Mesenchymal stem cell (in vitro differentiated cells and primary cell): ENCODE measurements around the gene SPATA13.

Experiments
- DNase-seq: peaks from one replicate; pipeline ENCODE4 v3.0.0-alpha.2; 2013
- H2AFZ ChIP-seq: one replicate; pipeline ENCODE4 v1.6.1; 2013; ENCODE audit warnings: low read depth, mild to moderate bottlenecking, control low read depth, inconsistent platforms, low read length, moderate library complexity
- H2AK5ac ChIP-seq: 2 replicates; pipeline ENCODE4 v1.6.1; 2013; ENCODE audit warnings: low read length, moderate library complexity, mild to moderate bottlenecking, inconsistent platforms; ENCODE audit not compliant: severe bottlenecking
- H2BK120ac ChIP-seq: one replicate; pipeline ENCODE4 v1.6.1; 2013; ENCODE audit warnings: low read depth, mild to moderate bottlenecking, inconsistent platforms, low read length, moderate library complexity
- H2BK12ac ChIP-seq, 2 experiments: one replicate each; pipeline ENCODE4 v1.6.1; 2013; ENCODE audit warnings: inconsistent platforms in 2 of 2, low read length in 2 of 2, mild to moderate bottlenecking in 2 of 2, moderate library complexity in 2 of 2, control low read depth in 1 of 2
- H2BK15ac ChIP-seq: one replicate; pipeline ENCODE4 v1.6.1; 2013; ENCODE audit warnings: mild to moderate bottlenecking, low read depth, inconsistent platforms; ENCODE audit not compliant: poor library complexity, severe bottlenecking
- H2BK5ac ChIP-seq: 2 replicates; pipeline ENCODE4 v1.6.1; 2013; ENCODE audit warnings: low read depth, mild to moderate bottlenecking, low read length, control low read depth, inconsistent platforms; ENCODE audit not compliant: poor library complexity, severe bottlenecking
- H3K14ac ChIP-seq, 2 experiments: one replicate each; pipeline ENCODE4 v1.6.1; 2013; ENCODE audit warnings: inconsistent platforms in 2 of 2, low read length in 2 of 2, control low read depth in 1 of 2, mild to moderate bottlenecking in 1 of 2, moderate library complexity in 1 of 2
- H3K18ac ChIP-seq, 2 experiments: one replicate each; pipeline ENCODE4 v1.6.1; 2013; ENCODE audit warnings: inconsistent platforms in 2 of 2, low read length in 2 of 2, control low read depth in 1 of 2, low read depth in 1 of 2, mild to moderate bottlenecking in 1 of 2
- H3K23ac ChIP-seq, 2 experiments: one replicate each; pipeline ENCODE4 v1.6.1; 2013; ENCODE audit warnings: inconsistent platforms in 2 of 2, low read length in 2 of 2, mild to moderate bottlenecking in 2 of 2, moderate library complexity in 2 of 2, control low read depth in 1 of 2
- H3K27ac ChIP-seq: 2 replicates; pipeline ENCODE4 v1.5.1; 2013; ENCODE audit warnings: mild to moderate bottlenecking, moderate library complexity, low read length, control low read depth, inconsistent platforms; ENCODE audit not compliant: poor library complexity, severe bottlenecking
- H3K27me3 ChIP-seq, 2 experiments: 2 replicates each; pipeline versions ENCODE4 v1.6.1 to v1.7.0; 2013; ENCODE audit warnings: low read length in 2 of 2, mild to moderate bottlenecking in 2 of 2, moderate library complexity in 2 of 2, control low read depth in 1 of 2, inconsistent platforms in 1 of 2; ENCODE audit not compliant: control insufficient read depth in 1 of 2, insufficient read depth in 1 of 2
- H3K36me3 ChIP-seq, 2 experiments: 2 replicates each; pipeline versions ENCODE4 v1.6.1 to v1.7.0; 2013; ENCODE audit warnings: low read length in 2 of 2, control low read depth in 1 of 2, inconsistent platforms in 1 of 2, low read depth in 1 of 2, mild to moderate bottlenecking in 1 of 2; ENCODE audit not compliant: insufficient read depth in 2 of 2, control insufficient read depth in 1 of 2
- H3K4ac ChIP-seq, 2 experiments: one replicate each; pipeline ENCODE4 v1.6.1; 2013; ENCODE audit warnings: inconsistent platforms in 2 of 2, low read length in 2 of 2, mild to moderate bottlenecking in 2 of 2, moderate library complexity in 2 of 2, control low read depth in 1 of 2, low read depth in 1 of 2
- H3K4me1 ChIP-seq: 2 replicates; pipeline ENCODE4 v1.6.1; 2013; ENCODE audit warnings: low read depth, low read length, control low read depth; ENCODE audit not compliant: control insufficient read depth, insufficient read depth
- H3K4me2 ChIP-seq: 2 replicates; pipeline ENCODE4 v1.6.1; 2013; ENCODE audit warnings: low read length, mild to moderate bottlenecking, inconsistent platforms; ENCODE audit not compliant: poor library complexity, severe bottlenecking
- H3K4me3 ChIP-seq, 2 experiments: 2 replicates each; pipeline versions ENCODE4 v1.5.1 to v1.7.0; 2013; ENCODE audit warnings: low read length in 2 of 2, mild to moderate bottlenecking in 2 of 2, control low read depth in 1 of 2, low read depth in 1 of 2; ENCODE audit not compliant: insufficient read depth in 1 of 2
- H3K79me1 ChIP-seq: replicated peaks from 2 replicates; pipeline ENCODE4 v1.6.1; 2013; ENCODE audit warnings: mild to moderate bottlenecking, control low read depth, low read length, inconsistent platforms; ENCODE audit not compliant: poor library complexity, severe bottlenecking
- H3K9ac ChIP-seq: 2 replicates; pipeline ENCODE4 v1.7.0; 2013; ENCODE audit warnings: mild to moderate bottlenecking, low read length, moderate library complexity
- H3K9me3 ChIP-seq: 2 replicates; pipeline ENCODE4 v1.7.0; 2013; ENCODE audit warnings: mild to moderate bottlenecking, low read length; ENCODE audit not compliant: control insufficient read depth
- H4K8ac ChIP-seq: one replicate; pipeline ENCODE4 v1.6.1; 2013; ENCODE audit warnings: inconsistent platforms, mild to moderate bottlenecking, low read length, moderate library complexity
- H4K91ac ChIP-seq: one replicate; pipeline ENCODE4 v1.6.1; 2013; ENCODE audit warnings: mild to moderate bottlenecking, low read length, inconsistent platforms
- WGBS: methylation state at CpG from one replicate; pipeline ENCODE4 v1.1.7; 2013; ENCODE audit warnings: mixed read lengths; 5-methylcytosine and 5-hydroxymethylcytosine counted together

The SPATA13 gene

GRCh38 chr13:24306632-24307031, 146.1 kb downstream of the SPATA13 start:
- Histone ChIP-seq H2BK12ac (no peak overlapping the region), H3K4me1 (peaks cover 3% of the 10 kb centered on the region), H2BK15ac (no peak overlapping the region), H4K8ac (no peak overlapping the region), H3K18ac (no peak overlapping the region), H2AK5ac (no peak overlapping the region), H3K9ac (no peak overlapping the region), H3K4me3 (no peak overlapping the region), H4K91ac (no peak overlapping the region), H3K4ac (no peak overlapping the region), H3K14ac (no peak overlapping the region), H3K4me2 (no peak overlapping the region), H3K27ac (no peak overlapping the region), H2BK5ac (no peak overlapping the region), H3K27me3 (peaks cover 0 to under 1% of the 10 kb centered on the region in 2 experiments), H3K9me3 (no peaks in the 10 kb centered on the region), H3K36me3 (peaks cover 17 to 19% of the 10 kb centered on the region in 2 experiments), H2BK120ac (no peak overlapping the region), H3K23ac (no peak overlapping the region), H3K79me1 (no peaks in the 10 kb centered on the region), H2AFZ (no peak overlapping the region)
- DNase-seq = peak; percentile 31
- 57% methylated on average over 1 of the region's 1 CpG for WGBS

GRCh38 chr13:24307211-24308067, 146.9 kb downstream of the SPATA13 start:
- 93% methylated on average over 26 of the region's 27 CpGs for WGBS

GRCh38 chr13:24308068-24308445, 147.5 kb downstream of the SPATA13 start:
- Histone ChIP-seq H3K4me3 (no peak overlapping the region), H2BK12ac (no peak overlapping the region), H3K18ac (no peak overlapping the region), H4K8ac (no peak overlapping the region), H3K14ac (no peak overlapping the region), H3K4me1 (peaks cover 3% of the 10 kb centered on the region), H3K27ac (no peak overlapping the region), H3K36me3 (peaks cover 12 to 15% of the 10 kb centered on the region in 2 experiments), H2AFZ (no peak overlapping the region), H3K79me1 (no peaks in the 10 kb centered on the region), H2BK15ac (no peak overlapping the region), H3K27me3 (peaks cover 0 to 3% of the 10 kb centered on the region in 2 experiments), H3K4ac (no peak overlapping the region), H4K91ac (no peak overlapping the region), H3K9ac (no peak overlapping the region), H3K9me3 (no peaks in the 10 kb centered on the region), H2AK5ac (no peak overlapping the region), H2BK120ac (no peak overlapping the region), H3K4me2 (no peak overlapping the region), H2BK5ac (no peak overlapping the region), H3K23ac (no peak overlapping the region)
- 97% methylated on average over 33 of the region's 33 CpGs for WGBS
- no peak for DNase-seq

More at GRCh38 chr13:24307211-24308067, 146.9 kb downstream of the SPATA13 start:
- Histone ChIP-seq H3K4ac (no peak overlapping the region), H3K9me3 (no peaks in the 10 kb centered on the region), H3K9ac (no peak overlapping the region), H3K36me3 (peaks cover 17 to 19% of the 10 kb centered on the region in 2 experiments), H3K23ac (no peak overlapping the region), H3K4me1 (peaks cover 3% of the 10 kb centered on the region), H3K4me3 (no peak overlapping the region), H2BK5ac (no peak overlapping the region), H4K91ac (no peak overlapping the region), H3K27me3 (peaks cover 0 to 3% of the 10 kb centered on the region in 2 experiments), H2BK15ac (no peak overlapping the region), H3K18ac (peak overlapping the region in 1 of 2 experiments; percentile 59), H3K4me2 (no peak overlapping the region), H3K79me1 (no peaks in the 10 kb centered on the region), H4K8ac (no peak overlapping the region), H2BK120ac (no peak overlapping the region), H2BK12ac (peak overlapping the region in 1 of 2 experiments; percentile 24), H3K27ac (no peak overlapping the region), H3K14ac (peak overlapping the region in 1 of 2 experiments; percentile 74), H2AK5ac (no peak overlapping the region), H2AFZ (no peak overlapping the region)
- DNase-seq = no peak

GRCh38 chr13:24308488-24309020, 148.0 kb downstream of the SPATA13 start:
- H2AFZ ChIP-seq = no peak overlapping the region
- no peak overlapping the region for H4K91ac ChIP-seq
- H2BK5ac ChIP-seq = no peak overlapping the region
- H3K14ac ChIP-seq = no peak overlapping the region
- peaks cover 7 to 11% of the 10 kb centered on the region in 2 experiments for H3K36me3 ChIP-seq
- no peak overlapping the region for H2BK15ac ChIP-seq
- no peak overlapping the region for H4K8ac ChIP-seq
- peaks cover 0 to 3% of the 10 kb centered on the region in 2 experiments for H3K27me3 ChIP-seq
- H3K23ac ChIP-seq = no peak overlapping the region
- no peaks in the 10 kb centered on the region for H3K79me1 ChIP-seq
- no peak overlapping the region for H3K9ac ChIP-seq
- no peak overlapping the region for H2BK120ac ChIP-seq
- no peak overlapping the region for H3K4ac ChIP-seq
- no peak for DNase-seq
- WGBS = 95% methylated on average over 34 of the region's 37 CpGs
- H2BK12ac ChIP-seq = no peak overlapping the region
- peaks cover 3% of the 10 kb centered on the region for H3K4me1 ChIP-seq
- no peak overlapping the region for H3K4me2 ChIP-seq
- H3K18ac ChIP-seq = no peak overlapping the region
- no peak overlapping the region for H2AK5ac ChIP-seq
- H3K9me3 ChIP-seq = no peaks in the 10 kb centered on the region
- no peak overlapping the region for H3K27ac ChIP-seq
- no peak overlapping the region for H3K4me3 ChIP-seq
